ENCODE measurements around the gene SUN3. TPM values are rescaled to one million over a fixed set of nuclear protein-coding genes. Genes with fewer than 3 reads are reported as not detected.

The SUN3 gene, protein sequence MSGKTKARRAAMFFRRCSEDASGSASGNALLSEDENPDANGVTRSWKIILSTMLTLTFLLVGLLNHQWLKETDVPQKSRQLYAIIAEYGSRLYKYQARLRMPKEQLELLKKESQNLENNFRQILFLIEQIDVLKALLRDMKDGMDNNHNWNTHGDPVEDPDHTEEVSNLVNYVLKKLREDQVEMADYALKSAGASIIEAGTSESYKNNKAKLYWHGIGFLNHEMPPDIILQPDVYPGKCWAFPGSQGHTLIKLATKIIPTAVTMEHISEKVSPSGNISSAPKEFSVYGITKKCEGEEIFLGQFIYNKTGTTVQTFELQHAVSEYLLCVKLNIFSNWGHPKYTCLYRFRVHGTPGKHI
- total RNA-seq: not detected

DNA sequence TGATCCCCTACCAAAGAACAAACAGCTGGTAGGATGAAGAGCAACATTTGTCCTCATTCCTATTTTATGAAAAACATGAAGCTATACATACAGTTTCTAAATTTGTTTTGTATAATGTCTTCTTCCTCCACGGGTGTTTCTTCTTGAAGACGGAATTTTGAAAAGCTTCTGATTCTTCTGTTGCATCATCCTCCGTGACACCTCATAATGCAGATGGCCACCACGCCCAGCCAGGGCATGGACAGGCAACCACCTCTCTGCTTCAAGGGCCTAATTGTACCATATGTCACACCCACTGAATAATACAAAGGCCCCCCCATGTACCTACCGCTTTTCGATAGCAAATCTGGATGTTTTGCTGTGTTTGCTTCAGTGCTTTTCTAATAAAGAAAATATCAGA, at the start of gene SUN3:
Gene SUN3, minus strand, starts transcription at position 170 of the 400 bp plus-strand sequence. Its CDS starts 169 bp downstream, at position 1.
- TF ChIP-seq, protein P1, sequence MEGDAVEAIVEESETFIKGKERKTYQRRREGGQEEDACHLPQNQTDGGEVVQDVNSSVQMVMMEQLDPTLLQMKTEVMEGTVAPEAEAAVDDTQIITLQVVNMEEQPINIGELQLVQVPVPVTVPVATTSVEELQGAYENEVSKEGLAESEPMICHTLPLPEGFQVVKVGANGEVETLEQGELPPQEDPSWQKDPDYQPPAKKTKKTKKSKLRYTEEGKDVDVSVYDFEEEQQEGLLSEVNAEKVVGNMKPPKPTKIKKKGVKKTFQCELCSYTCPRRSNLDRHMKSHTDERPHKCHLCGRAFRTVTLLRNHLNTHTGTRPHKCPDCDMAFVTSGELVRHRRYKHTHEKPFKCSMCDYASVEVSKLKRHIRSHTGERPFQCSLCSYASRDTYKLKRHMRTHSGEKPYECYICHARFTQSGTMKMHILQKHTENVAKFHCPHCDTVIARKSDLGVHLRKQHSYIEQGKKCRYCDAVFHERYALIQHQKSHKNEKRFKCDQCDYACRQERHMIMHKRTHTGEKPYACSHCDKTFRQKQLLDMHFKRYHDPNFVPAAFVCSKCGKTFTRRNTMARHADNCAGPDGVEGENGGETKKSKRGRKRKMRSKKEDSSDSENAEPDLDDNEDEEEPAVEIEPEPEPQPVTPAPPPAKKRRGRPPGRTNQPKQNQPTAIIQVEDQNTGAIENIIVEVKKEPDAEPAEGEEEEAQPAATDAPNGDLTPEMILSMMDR (IDR thresholded peaks at IDR 0.05): no peak
- TF ChIP-seq EP300 (IDR thresholded peaks at IDR 0.05): no peak
- no peak for TF ChIP-seq POLR2A (IDR thresholded peaks at IDR 0.05)
- DNase-seq (ENCODE audit: low spot score in 2 of 2): no peak
- H3K4me3 ChIP-seq: no peak within 1 kb of the TSS
- peaks cover 0 to 7% (median 4%) of the 10 kb centered on the region in 4 donors for H3K9me3 ChIP-seq
- WGBS, 2 donors: 71 to 77% methylated on average over 6 of the region's 6 CpGs
- no peaks in the 10 kb centered on the region for H3K36me3 ChIP-seq
- peaks cover 0 to 4% of the 10 kb centered on the region in 2 donors for H3K27me3 ChIP-seq
- no peak within 1 kb of the TSS for H3K27ac ChIP-seq
- H3K4me1 ChIP-seq: no peaks in the 10 kb centered on the region

DNA sequence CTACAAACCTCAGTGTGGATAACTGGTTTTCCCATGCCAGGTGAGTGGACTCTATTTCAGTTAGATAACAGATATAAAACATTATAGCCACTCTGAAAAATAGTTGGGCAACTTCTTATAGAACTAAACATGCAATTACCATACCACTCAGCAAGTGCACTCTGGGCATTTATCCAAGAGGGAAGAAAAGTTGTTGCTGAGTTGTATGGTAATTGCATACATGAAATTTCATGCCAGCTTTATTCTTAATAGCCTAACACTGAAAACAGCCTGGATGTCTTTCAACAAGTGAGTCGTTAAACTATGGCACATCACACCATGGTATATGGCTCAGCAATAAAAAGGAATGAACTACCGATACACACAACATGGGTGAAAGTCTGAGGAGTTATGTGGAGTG, 49.6 kb upstream of the SUN3 start:
- 50 to 60% methylated on average over 2 of the region's 2 CpGs for whole genome bisulfite sequencing, 2 donors
- no peak for DNase-seq (ENCODE audit: low spot score in 2 of 2)
- TF ChIP-seq EP300 (IDR thresholded peaks at IDR 0.05): no peak
- TF ChIP-seq, protein P1 (IDR thresholded peaks at IDR 0.05): no peak
- no peak for TF ChIP-seq POLR2A (IDR thresholded peaks at IDR 0.05)
- no peaks in the 10 kb centered on the region for H3K36me3 ChIP-seq
- H3K27ac ChIP-seq: no peak overlapping the region
- no peak overlapping the region for H3K4me3 ChIP-seq
- no peaks in the 10 kb centered on the region for H3K27me3 ChIP-seq
- no peaks in the 10 kb centered on the region for H3K9me3 ChIP-seq
- H3K4me1 ChIP-seq: peaks cover 0 to 7% (median 3%) of the 10 kb centered on the region in 4 donors

DNA sequence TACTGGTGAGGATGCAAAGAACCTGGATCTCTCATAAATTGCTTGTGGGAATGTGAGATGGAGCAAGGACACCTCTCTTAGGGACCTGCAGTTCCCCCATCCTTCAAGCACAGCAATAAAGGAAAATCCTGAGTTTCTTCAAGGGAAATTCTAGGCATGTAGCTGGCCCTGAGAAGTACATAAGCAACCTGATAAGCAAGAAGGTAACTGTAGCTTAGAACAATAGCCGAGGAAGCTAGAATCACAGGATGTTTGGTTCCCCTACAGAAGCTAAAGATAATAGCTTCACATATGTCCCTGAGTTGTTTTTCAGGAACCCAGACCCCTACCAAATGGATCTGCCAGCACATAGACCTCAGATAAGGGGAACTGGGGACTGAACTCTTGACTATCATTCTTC, 48.5 kb upstream of the SUN3 start:
- Histone ChIP-seq H3K27me3 (no peaks in the 10 kb centered on the region), H3K4me3 (no peak overlapping the region), H3K27ac (no peak overlapping the region), H3K4me1 (no peaks in the 10 kb centered on the region), H3K36me3 (no peaks in the 10 kb centered on the region), H3K9me3 (no peaks in the 10 kb centered on the region)
- 88 to 92% methylated on average over 1 of the region's 1 CpG for WGBS, 2 donors
- no peak for DNase-seq (ENCODE audit: low spot score in 2 of 2)
- no peak for TF ChIP-seq EP300 (IDR thresholded peaks at IDR 0.05)
- TF ChIP-seq POLR2A (IDR thresholded peaks at IDR 0.05): no peak
- TF ChIP-seq, protein P1 (IDR thresholded peaks at IDR 0.05): no peak

DNA sequence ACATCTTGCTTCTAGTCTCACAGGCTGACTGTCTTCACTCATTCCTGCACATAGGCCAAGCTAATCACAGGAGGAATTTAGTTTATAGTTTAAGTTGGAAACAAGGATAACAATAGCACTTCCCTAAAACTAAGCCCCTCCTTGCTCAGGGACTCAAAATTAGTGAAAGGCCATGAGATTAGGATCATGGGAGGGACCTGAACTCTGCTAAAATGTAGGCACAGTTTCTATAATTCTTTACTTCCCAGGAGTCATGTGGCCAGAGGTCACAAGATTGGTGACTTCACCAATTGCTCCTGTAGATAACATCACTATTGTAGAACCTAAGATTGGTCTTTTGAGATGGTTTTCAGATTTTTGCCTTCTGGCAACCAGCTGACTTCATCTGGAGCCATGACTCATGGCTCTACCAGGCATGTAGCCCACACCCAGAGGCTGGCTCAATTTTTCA, 45.3 kb upstream of the SUN3 start:
- DNase-seq (ENCODE audit: low spot score in 2 of 2): no peak
- no peaks in the 10 kb centered on the region for H3K4me1 ChIP-seq
- no peaks in the 10 kb centered on the region for H3K36me3 ChIP-seq
- H3K27ac ChIP-seq: no peak overlapping the region
- no peaks in the 10 kb centered on the region for H3K27me3 ChIP-seq
- no peak overlapping the region for H3K4me3 ChIP-seq
- peaks cover 0 to 3% (median 0%) of the 10 kb centered on the region in 4 donors for H3K9me3 ChIP-seq
- TF ChIP-seq, protein P1 (IDR thresholded peaks at IDR 0.05): no peak
- TF ChIP-seq EP300 (IDR thresholded peaks at IDR 0.05): no peak
- TF ChIP-seq POLR2A (IDR thresholded peaks at IDR 0.05): no peak

DNA sequence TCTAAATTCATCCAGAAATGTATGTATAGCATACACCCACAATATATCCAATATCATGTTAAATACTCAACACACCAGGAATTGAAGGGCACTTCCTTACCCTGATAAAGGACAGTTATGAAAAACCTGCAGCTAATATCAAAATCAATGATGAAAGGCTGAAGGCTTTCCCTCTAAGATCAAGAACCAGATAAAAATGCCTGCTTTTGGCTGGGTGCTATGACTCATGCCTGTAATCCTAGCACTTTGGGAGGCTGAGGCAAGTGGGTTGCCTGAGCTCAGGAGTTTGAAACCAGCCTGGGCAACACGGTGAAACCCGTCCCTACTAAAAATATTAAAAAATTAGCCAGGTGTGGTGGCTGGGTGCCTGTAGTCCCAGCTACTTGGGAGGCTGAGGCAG, 38.6 kb upstream of the SUN3 start:
- 93 to 96% methylated on average over 2 of the region's 2 CpGs for WGBS, 2 donors
- H3K4me1 ChIP-seq: no peaks in the 10 kb centered on the region
- no peak for TF ChIP-seq POLR2A (IDR thresholded peaks at IDR 0.05)
- TF ChIP-seq EP300 (IDR thresholded peaks at IDR 0.05): no peak
- TF ChIP-seq, protein P1 (IDR thresholded peaks at IDR 0.05): no peak
- no peak overlapping the region for H3K27ac ChIP-seq
- no peak overlapping the region for H3K4me3 ChIP-seq
- H3K9me3 ChIP-seq: peaks cover 0 to 3% (median 0%) of the 10 kb centered on the region in 4 donors
- no peak for DNase-seq (ENCODE audit: low spot score in 2 of 2)
- H3K27me3 ChIP-seq: no peaks in the 10 kb centered on the region
- H3K36me3 ChIP-seq: no peaks in the 10 kb centered on the region

Measured in tibial nerve (tissue), 4 donors.